Thoracic aorta (tissue), 2 donors: ENCODE measurements around the gene RAP1GAP2. TPM values are rescaled to one million over a fixed set of nuclear protein-coding genes. Genes with fewer than 3 reads are reported as not detected.

ENCODE experiments used
- ATAC-seq: fragments of 150-250 bp; one replicate; pipeline ENCODE4 v1.8.0; 2017; ENCODE audit warnings: low read depth; ENCODE audit not compliant: insufficient number of reproducible peaks, low FRiP score
- DNase-seq: peaks from one replicate; pipeline ENCODE4 v3.0.0-alpha.2; 2020; ENCODE audit warnings: low spot score
- H3K27ac ChIP-seq, 2 donors: fragments of 200-600 bp; sonication (generic); 1 replicate in 1 of 2; 2 replicates in 1 of 2; pipeline ENCODE4 v1.5.1; 2016; ENCODE audit warnings: mild to moderate bottlenecking in 2 of 2, moderate library complexity in 2 of 2
- H3K27me3 ChIP-seq: fragments of 200-600 bp; sonication (generic); replicated peaks from 2 replicates; pipeline ENCODE4 v1.6.0; 2016; ENCODE audit warnings: mild to moderate bottlenecking; ENCODE audit not compliant: insufficient read depth
- H3K36me3 ChIP-seq: fragments of 200-600 bp; sonication (generic); one replicate; pipeline ENCODE4 v1.5.1; 2016
- H3K4me1 ChIP-seq, 2 donors: fragments of 200-600 bp; sonication (generic); 1 replicate in 1 of 2; 2 replicates in 1 of 2; pipeline versions ENCODE4 v1.5.1 to v1.6.0; 2016; ENCODE audit warnings: low read depth in 2 of 2, mild to moderate bottlenecking in 1 of 2; ENCODE audit not compliant: control insufficient read depth in 1 of 2
- H3K4me3 ChIP-seq: fragments of 200-600 bp; sonication (generic); 2 replicates; pipeline ENCODE4 v1.5.1; 2016; ENCODE audit warnings: mild to moderate bottlenecking
- H3K9me3 ChIP-seq: fragments of 200-600 bp; sonication (generic); 2 replicates; pipeline ENCODE4 v1.5.1; 2016
- total RNA-seq, 2 donors: library from RNA; depleted of rRNA; stranded (reverse); fragments of >200 nt; gene quantifications; one replicate each; pipeline versions ENCODE4 v1.1.0 to v1.2.3, GENCODE V29; 2016
- TF ChIP-seq, protein P1 (sequence below): fragments of 200-600 bp; sonication (generic); IDR thresholded peaks from one replicate; pipeline ENCODE4 v1.5.1; 2019; ENCODE audit warnings: antibody characterized with exemption

The RAP1GAP2 gene
- total RNA-seq, 2 donors from 2014 or later = 10.0 to 12.4 TPM

- Histone ChIP-seq H3K27me3 (no peaks in the 10 kb centered on the region), H3K36me3 (no peaks in the 10 kb centered on the region), H3K4me1 (peaks cover 0 to 21% of the 10 kb centered on the region in 2 donors), H3K27ac (no peak overlapping the region), H3K4me3 (no peak overlapping the region), H3K9me3 (no peaks in the 10 kb centered on the region)
- TF ChIP-seq, protein P1, sequence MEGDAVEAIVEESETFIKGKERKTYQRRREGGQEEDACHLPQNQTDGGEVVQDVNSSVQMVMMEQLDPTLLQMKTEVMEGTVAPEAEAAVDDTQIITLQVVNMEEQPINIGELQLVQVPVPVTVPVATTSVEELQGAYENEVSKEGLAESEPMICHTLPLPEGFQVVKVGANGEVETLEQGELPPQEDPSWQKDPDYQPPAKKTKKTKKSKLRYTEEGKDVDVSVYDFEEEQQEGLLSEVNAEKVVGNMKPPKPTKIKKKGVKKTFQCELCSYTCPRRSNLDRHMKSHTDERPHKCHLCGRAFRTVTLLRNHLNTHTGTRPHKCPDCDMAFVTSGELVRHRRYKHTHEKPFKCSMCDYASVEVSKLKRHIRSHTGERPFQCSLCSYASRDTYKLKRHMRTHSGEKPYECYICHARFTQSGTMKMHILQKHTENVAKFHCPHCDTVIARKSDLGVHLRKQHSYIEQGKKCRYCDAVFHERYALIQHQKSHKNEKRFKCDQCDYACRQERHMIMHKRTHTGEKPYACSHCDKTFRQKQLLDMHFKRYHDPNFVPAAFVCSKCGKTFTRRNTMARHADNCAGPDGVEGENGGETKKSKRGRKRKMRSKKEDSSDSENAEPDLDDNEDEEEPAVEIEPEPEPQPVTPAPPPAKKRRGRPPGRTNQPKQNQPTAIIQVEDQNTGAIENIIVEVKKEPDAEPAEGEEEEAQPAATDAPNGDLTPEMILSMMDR = no peak
- no peak for DNase-seq
- ATAC-seq = no peak
Measured at GRCh38 chr17:2850991-2851390, 54.8 kb downstream of the RAP1GAP2 start.

- Histone ChIP-seq H3K27ac (no peak overlapping the region), H3K4me1 (peaks cover 0 to 21% of the 10 kb centered on the region in 2 donors), H3K36me3 (no peaks in the 10 kb centered on the region), H3K27me3 (no peaks in the 10 kb centered on the region), H3K9me3 (no peaks in the 10 kb centered on the region), H3K4me3 (no peak overlapping the region)
- TF ChIP-seq, protein P1 = no peak
- DNase-seq (no peak), ATAC-seq (no peak)
Measured at GRCh38 chr17:2851615-2852014, 55.4 kb downstream of the RAP1GAP2 start.

DNA sequence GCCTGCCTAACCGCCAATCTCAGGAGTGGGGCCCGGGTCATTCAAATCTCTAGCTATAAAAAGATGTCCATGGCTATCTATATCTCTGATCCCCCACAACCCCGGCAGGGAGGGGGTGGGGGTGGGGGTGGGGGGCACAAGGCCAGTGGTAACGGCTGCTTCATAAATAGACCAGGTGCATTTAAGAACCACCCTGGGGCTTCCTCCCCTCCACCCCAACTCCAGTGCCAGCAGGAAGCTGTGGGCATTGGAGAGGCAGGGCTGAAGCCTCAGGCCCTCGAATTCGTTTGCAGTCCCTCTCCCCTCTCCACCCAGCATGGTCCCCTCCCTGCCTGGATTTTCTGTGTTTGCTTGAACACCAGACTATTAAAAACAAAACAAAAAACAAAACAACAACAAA lies 56.0 kb downstream of the RAP1GAP2 start:
- no peak for DNase-seq
- H3K27ac ChIP-seq = peak overlapping the region in 1 of 2 donors; percentile 22

DNA sequence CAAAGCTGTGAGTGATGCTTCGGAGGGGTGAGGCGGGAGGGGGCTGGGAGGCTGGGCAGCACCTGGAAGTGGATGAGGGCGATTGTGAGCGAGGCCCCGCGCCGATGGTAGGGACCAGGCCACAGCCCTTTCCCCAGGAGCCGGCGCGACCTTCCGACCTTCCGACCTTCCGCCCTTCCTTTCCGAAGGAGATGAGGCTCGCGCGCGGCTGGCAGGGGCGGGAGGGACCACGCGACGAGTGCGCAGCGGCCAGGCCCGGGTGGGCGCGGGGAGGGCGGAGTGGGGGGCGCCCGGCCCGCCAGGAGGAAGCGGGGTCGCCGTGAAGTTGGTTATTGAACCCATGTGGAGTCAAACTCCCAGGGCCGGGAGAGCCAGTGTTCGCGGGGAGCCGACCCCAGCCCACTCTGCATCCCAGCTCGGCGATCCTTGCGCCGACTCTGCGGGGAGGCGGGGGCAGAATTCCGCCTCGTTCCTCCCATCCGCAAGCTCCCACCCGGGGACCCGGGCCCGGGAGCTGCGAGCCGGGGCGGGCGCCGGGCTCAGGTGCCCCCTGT lies 56.6 kb downstream of the RAP1GAP2 start:
- no peaks in the 10 kb centered on the region for H3K9me3 ChIP-seq
- H3K4me1 ChIP-seq = peaks cover 0 to 21% of the 10 kb centered on the region in 2 donors
- peak overlapping the region; percentile 61 to 71 for H3K27ac ChIP-seq
- H3K4me3 ChIP-seq = peak overlapping the region; percentile 88
- TF ChIP-seq, protein P1 = no peak
- H3K27me3 ChIP-seq = no peaks in the 10 kb centered on the region
- no peak for ATAC-seq
- no peaks in the 10 kb centered on the region for H3K36me3 ChIP-seq
- DNase-seq = no peak

More for the DNA sequence above, 56.0 kb downstream of the RAP1GAP2 start:
- H3K9me3 ChIP-seq = no peaks in the 10 kb centered on the region
- no peaks in the 10 kb centered on the region for H3K36me3 ChIP-seq
- no peaks in the 10 kb centered on the region for H3K27me3 ChIP-seq
- peaks cover 0 to 21% of the 10 kb centered on the region in 2 donors for H3K4me1 ChIP-seq
- TF ChIP-seq, protein P1 = no peak
- no peak for ATAC-seq
- no peak overlapping the region for H3K4me3 ChIP-seq

GRCh38 chr17:2853283-2854142 lies 57.3 kb downstream of the RAP1GAP2 start:
- H3K27me3 ChIP-seq = no peaks in the 10 kb centered on the region
- no peaks in the 10 kb centered on the region for H3K9me3 ChIP-seq
- TF ChIP-seq, protein P1 = no peak
- peak overlapping the region; percentile 61 to 71 for H3K27ac ChIP-seq
- H3K36me3 ChIP-seq = no peaks in the 10 kb centered on the region
- DNase-seq (peak; percentile 25), ATAC-seq (peak; percentile 58)
- peak overlapping the region; percentile 88 for H3K4me3 ChIP-seq
- H3K4me1 ChIP-seq = peaks cover 0 to 21% of the 10 kb centered on the region in 2 donors
